ENCODE results near the gene SPIRE1.
"Not testable (repeated sequence)": the region's sequence is repeated elsewhere in the genome, so short reads cannot be mapped to it uniquely, and the experiment has no call there.

The SPIRE1 gene

DNA sequence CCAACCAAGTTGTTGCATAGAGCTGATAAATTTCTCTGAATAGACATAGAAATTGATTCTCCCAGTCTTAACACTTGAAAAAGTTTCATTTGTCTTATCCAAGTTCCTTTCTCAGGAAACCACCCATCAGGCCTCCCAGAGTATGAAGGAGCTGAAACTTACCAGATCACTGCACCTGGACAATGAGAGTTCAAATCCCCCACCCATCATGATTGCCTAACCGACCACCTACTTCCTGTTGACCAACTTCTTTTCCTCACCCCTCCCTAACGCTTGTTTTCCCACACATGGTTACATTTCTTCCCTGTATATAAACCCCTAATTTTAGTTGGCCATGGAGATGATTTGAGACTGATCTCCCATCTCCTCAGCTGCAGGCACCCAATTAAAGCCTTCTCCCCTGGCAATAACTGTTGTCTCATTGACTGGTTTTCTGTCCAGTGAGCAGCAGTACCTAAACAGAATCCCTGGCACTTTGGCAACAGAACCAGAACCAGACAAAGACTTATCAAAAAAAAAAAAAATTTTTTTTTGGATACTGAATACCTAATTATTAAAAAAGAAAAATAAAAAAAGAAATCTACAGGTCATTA, 103.0 kb downstream of the SPIRE1 start:
- H3K9me3 Mint-ChIP-seq: peaks cover 15 to 22% of the 10 kb centered on the region in 2 donors
- no peaks in the 10 kb centered on the region for H3K27me3 Mint-ChIP-seq
- no peak overlapping the region for H3K27ac Mint-ChIP-seq
- H3K4me3 Mint-ChIP-seq: no peak overlapping the region
- ATAC-seq (no peak), DNase-seq (no peak)
- H3K4me1 Mint-ChIP-seq: no peaks in the 10 kb centered on the region

DNA sequence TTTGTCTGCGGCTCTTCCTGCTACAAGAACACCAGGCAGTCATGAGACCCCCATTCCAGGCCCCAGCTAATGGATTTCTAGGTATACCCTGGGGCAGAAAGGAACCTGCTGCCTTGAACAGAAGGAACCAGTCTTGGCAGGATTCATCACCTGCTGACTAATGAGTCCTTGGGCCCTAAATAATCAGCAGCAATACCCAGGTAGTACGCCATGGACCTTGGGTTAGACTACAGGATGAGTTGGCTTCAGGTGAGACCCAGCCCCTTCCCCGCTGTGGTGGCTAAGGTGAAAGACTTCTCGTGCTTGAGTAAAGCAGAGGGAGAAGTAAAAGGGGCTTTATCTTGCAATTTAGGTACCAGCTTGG, 105.0 kb downstream of the SPIRE1 start:
- no peaks in the 10 kb centered on the region for H3K4me1 Mint-ChIP-seq
- no peak for DNase-seq
- H3K27ac Mint-ChIP-seq: no peak overlapping the region
- no peak overlapping the region for H3K4me3 Mint-ChIP-seq
- no peaks in the 10 kb centered on the region for H3K27me3 Mint-ChIP-seq
- H3K9me3 Mint-ChIP-seq: peaks cover 15 to 22% of the 10 kb centered on the region in 2 donors
- no peak for ATAC-seq

DNA sequence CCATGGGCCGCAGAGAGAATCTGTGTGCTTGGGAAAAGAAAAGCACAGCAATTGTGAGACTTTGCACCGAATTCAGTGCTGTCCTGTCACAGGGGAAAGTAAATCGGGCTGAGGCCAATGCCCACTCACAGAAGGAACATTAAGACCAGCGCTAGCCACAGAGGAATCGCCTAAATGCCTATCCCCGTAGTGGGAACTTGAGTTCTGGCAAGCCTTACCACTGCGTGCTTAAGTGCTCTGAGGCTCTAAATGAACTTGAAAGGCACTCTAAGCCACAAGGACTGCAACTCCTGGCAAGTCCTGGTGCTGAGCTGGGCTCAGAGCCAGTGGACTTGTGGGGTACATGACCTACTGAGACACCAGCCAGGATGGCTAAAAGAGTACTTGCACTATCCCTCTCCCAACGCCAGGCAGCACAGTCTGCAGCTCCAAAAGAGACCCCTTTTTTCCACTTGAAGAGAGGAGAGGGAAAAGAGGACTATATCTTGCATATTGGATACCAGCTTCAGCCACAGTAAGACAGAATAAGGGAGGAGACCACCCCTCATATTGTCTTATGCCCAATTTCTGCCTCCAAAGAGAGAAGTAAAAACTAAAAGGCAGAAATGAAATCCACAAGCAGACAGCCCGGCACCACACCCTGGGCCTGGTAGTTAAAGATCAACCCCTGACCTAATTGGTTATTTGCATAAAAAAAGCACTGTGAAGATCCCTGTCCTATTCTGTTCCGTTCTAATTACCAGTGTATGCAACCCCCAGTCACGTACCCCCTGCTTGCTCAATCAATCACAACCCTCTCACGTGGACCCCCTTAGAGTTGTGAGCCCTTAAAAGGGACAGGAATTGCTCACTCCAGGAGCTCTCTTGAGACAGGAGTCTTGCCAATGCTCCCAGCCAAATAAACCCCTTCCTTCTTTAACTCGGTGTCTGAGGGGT, 105.7 kb downstream of the SPIRE1 start:
- not testable (repeated sequence) for H3K4me3 Mint-ChIP-seq, H3K4me1 Mint-ChIP-seq, H3K27ac Mint-ChIP-seq, DNase-seq, ATAC-seq, H3K27me3 Mint-ChIP-seq
- peaks cover 15 to 22% of the 10 kb centered on the region in 2 donors for H3K9me3 Mint-ChIP-seq

DNA sequence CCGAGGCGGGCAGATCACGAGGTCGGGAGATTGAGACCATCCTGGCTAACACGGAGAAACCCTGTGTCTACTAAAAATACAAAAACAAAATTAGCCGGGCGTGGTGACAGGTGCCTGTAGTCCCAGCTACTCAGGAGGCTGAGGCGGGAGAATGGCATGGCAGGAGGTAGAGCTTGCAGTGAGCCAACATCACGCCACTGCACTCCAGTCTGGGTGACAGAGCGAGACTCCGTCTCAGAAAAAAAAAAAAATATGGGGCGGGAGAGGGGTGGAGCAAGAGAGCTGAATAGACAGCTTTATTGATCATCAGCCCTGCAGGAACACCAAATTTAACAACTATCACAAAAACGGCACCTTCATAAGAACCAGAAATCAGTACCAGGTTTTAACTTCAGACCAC, 106.4 kb downstream of the SPIRE1 start:
- not testable (repeated sequence) for H3K4me1 Mint-ChIP-seq, H3K27ac Mint-ChIP-seq
- peaks cover 15 to 22% of the 10 kb centered on the region in 2 donors for H3K9me3 Mint-ChIP-seq

DNA sequence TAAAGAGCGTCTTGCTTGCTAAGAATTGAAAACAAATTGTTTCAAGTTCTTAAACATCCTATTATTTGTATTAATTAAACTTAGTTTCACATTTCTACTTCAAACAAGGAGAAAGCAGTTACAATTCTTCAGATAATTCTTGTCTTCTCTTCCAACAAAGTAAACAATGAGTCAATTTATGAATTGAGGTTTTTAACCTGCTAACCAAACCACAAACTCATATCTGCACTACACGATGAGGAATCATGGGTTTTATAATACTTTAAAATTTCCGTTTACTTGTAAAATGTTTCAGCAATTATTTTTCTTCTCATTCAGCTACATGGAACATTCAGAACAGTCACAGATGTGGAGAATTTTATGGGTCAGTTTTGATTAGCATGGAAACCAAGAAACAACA, 114.2 kb downstream of the SPIRE1 start:
- H3K4me3 Mint-ChIP-seq: no peak overlapping the region
- H3K9me3 Mint-ChIP-seq: peaks cover 6% of the 10 kb centered on the region in 2 donors
- DNase-seq: no peak
- no peak for ATAC-seq
- no peaks in the 10 kb centered on the region for H3K27me3 Mint-ChIP-seq
- H3K4me1 Mint-ChIP-seq: peaks cover 14% of the 10 kb centered on the region
- no peak overlapping the region for H3K27ac Mint-ChIP-seq

More for the DNA sequence above, 106.4 kb downstream of the SPIRE1 start:
- H3K4me3 Mint-ChIP-seq, H3K27me3 Mint-ChIP-seq, ATAC-seq, DNase-seq: not testable (repeated sequence)

DNA sequence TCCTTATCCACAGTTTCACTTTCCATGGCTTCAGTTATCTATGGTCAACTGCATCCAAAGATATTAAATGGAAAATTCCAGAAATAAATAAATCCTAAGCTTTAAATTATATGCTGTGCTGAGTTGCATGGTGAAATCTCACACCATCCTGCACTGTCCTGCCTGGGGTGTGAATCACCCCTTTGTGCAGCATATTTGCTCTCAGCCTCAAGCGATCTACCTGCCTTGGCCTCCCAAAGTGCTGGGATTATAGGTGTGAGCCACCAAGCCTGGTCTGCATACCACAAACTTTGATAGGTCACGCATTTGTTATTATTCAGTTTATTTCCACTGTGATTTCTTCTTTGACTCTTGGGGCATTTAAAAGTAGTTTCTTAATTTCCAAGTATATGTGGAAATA, 117.2 kb downstream of the SPIRE1 start:
- no peaks in the 10 kb centered on the region for H3K27me3 Mint-ChIP-seq
- no peak overlapping the region for H3K27ac Mint-ChIP-seq
- DNase-seq (no peak), ATAC-seq (no peak)
- peaks cover 14% of the 10 kb centered on the region for H3K4me1 Mint-ChIP-seq
- H3K9me3 Mint-ChIP-seq: peaks cover 6% of the 10 kb centered on the region in 2 donors
- H3K4me3 Mint-ChIP-seq: no peak overlapping the region

DNA sequence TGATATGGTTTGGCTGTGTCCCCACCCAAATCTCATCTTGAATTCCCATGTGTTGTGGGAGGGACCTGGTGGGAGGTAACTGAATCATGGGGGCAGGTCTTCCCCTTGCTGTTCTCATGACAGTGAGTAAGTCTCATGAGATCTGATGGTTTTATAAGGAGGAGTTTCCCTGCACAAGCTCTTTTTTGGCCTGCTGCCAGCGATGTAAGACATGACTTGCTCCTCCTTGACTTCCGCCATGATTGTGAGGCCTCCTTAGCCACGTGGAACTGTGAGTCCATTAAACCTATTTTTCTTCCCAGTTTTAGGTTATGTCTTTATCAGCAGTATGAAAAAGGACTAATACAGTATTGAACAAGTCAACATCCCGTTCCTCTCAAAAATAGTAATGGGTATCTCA, 118.7 kb downstream of the SPIRE1 start:
- not testable (repeated sequence) for H3K27ac Mint-ChIP-seq, H3K4me3 Mint-ChIP-seq, H3K27me3 Mint-ChIP-seq, H3K9me3 Mint-ChIP-seq, ATAC-seq, DNase-seq
- H3K4me1 Mint-ChIP-seq: peaks cover 10% of the 10 kb centered on the region

DNA sequence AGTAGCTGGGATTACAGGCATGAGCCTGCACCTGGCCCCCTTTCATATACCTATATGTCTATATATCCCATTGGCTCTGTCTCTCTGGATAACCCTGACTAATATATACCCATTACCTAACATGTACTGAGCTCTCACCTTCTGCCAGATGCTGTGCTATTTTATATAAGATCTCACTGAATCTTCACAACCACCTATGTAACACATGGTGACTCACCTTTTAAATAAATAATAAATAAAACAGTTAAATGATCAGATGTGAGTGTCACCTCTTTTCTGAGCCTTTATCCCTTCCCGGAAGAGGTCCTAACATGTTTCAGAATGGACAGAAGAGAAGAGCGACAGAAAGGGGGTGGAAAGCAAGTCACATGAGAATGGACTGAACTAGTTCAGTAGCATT, 123.1 kb downstream of the SPIRE1 start:
- Mint-ChIP-seq H3K9me3 (no peaks in the 10 kb centered on the region), H3K27me3 (no peaks in the 10 kb centered on the region), H3K27ac (no peak overlapping the region), H3K4me1 (no peaks in the 10 kb centered on the region), H3K4me3 (no peak overlapping the region)
- DNase-seq (no peak), ATAC-seq (no peak)

DNA sequence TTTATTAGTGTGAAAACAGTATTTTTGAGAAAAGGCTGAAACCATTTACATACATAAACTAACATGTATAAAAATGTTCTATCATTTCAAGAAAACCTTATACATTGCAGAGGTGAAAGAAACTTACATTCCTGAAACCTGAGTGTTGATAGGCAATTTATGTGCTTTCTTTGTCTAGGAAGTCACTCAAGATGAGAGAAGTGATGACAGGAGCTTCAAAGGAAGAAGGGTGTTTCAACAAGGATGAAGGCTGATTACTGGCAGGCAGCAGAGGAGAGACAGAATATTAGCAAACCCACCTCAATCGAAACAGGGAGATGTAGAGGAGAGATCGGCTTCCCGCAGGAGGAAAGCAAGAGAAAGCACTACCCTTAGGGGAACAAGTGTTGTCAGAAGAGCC, 125.2 kb downstream of the SPIRE1 start:
- no peak overlapping the region for H3K27ac Mint-ChIP-seq
- H3K4me3 Mint-ChIP-seq: no peak overlapping the region
- DNase-seq (no peak), ATAC-seq (no peak)
- H3K9me3 Mint-ChIP-seq: no peaks in the 10 kb centered on the region
- H3K4me1 Mint-ChIP-seq: no peaks in the 10 kb centered on the region
- H3K27me3 Mint-ChIP-seq: no peaks in the 10 kb centered on the region

DNA sequence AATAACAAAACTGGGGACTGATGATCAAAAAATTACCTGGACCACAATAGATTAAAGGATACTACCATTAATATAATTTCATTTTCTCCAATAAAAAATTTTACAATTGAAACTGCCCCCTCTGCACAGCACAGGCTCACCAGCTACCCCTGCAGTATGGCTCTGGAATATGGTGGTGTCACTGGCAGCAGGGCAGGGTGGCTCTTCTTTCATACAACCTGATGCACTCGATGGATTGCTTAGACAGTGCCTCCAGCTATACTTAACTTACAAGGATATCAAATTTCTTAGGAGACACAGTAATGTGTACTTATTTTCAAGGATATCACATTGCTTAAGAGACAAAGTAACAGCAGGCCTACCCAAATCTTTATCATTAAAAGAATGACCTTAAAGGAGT, 126.2 kb downstream of the SPIRE1 start:
- Mint-ChIP-seq H3K4me1 (no peaks in the 10 kb centered on the region), H3K4me3 (no peak overlapping the region), H3K27me3 (no peaks in the 10 kb centered on the region), H3K9me3 (no peaks in the 10 kb centered on the region), H3K27ac (no peak overlapping the region)
- no peak for DNase-seq
- ATAC-seq: no peak

DNA sequence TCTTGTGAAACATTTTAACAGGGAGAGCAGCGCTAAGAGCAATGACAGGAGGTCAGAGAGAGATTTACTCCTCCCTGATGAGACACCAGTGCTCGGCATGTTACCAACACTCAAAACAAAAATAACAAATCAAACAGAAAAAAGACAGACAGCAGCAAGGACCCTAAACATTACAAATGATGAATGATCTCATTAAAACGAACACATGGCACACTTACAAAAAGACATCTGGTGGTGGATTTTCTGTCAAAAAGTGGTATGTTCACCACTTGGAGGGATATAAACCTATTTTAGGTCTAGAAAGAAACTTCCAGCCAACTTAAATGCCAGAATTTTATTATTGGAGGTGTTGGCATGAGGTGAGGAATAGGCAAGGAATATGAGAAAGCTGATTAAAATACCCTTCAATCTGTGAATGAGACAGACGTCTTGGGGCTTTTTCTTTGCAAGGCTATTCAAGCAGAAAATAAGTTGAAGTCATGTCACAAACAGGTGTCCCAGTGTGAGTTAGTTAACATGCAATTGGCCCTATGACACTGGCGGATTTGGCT, 137.4 kb downstream of the SPIRE1 start:
- ATAC-seq: no peak
- Mint-ChIP-seq H3K27me3 (no peaks in the 10 kb centered on the region), H3K4me1 (no peaks in the 10 kb centered on the region), H3K4me3 (no peak overlapping the region), H3K27ac (no peak overlapping the region), H3K9me3 (no peaks in the 10 kb centered on the region)
- no peak for DNase-seq

DNA sequence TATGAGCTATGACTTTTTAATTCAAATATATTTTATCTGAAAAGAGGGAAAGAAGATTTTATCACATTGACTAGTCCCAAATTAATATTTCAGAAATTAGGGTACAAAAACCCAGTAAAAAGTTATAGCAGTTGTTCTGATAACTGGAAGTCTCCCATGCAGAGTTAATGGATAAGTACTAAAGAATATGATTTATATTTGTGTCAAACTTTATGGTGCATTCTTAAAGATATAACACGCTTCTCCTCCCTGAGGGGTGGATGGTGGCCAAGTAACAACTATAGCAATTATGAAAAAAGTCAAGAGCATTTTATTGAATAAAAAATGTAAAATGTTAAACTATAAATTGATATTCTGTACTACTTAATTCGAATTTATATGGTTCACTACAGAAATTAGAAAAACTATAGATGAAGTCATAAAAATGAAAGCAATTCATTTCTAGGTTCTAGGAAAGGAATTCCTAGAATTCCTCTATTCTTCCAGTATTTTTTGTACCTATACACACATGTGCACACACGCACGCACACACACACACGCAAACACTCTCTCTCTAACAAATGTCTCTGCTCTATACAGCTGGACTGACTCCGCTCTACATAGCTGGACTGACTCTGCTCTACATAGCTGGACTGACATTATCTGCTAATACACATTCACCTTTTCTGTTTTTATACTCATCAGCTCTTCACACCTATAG, 138.9 kb downstream of the SPIRE1 start:
- DNase-seq (no peak), ATAC-seq (no peak)
- Mint-ChIP-seq H3K9me3 (no peaks in the 10 kb centered on the region), H3K4me3 (no peak overlapping the region), H3K27ac (no peak overlapping the region), H3K4me1 (no peaks in the 10 kb centered on the region), H3K27me3 (no peaks in the 10 kb centered on the region)

DNA sequence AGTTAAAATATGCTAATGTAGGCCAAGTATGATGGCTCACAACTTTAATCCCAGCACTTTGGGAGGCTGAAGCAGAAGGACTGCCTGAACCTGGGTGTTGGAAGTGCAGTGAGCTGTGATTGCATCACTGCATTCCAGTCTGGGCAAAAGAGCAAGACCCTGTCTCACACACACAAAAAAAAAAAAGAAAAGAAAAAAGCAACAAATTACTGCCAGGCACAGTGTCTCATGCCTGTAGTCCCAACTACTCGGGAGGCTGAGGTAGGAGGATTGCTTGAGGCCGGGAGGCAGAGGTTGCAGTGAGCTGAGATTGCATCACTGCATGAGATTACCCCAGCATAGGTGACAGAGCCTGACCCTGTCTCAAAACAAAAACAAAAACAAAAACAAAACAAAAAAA, 139.6 kb downstream of the SPIRE1 start:
- Mint-ChIP-seq H3K9me3 (no peaks in the 10 kb centered on the region), H3K4me1 (no peaks in the 10 kb centered on the region), H3K27me3 (no peaks in the 10 kb centered on the region), H3K4me3 (no peak overlapping the region), H3K27ac (no peak overlapping the region)
- no peak for DNase-seq
- no peak for ATAC-seq

DNA sequence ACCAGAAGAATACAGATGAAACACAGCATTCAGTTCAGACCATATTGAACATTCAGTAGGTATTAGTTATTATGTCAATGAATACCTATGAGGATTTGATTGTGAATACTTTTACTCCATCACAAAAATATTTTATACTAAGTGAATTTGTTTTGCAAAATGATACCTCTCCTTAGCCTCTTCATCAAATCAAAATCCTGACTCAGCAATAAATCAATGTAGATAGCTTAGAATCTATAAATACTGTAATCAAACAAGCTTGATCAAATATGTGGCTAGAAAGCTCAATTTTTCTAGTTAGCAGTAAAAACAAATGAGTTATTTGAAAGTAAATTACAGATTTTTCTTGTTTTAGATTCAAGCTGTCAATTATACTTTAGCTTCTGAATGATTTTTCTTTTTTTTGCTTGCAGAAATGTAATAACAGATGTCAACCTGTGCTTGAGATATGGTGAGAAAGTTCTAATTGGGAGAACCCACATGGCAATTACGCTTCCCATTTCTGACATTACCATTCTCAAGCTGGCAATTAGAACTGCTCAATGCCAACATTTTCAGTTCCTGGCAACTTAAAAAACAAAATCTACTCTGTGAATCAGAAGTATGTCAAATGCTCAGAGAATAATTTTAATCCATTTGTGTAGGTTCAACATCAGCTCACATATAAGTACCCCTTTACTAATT, 140.6 kb downstream of the SPIRE1 start:
- Mint-ChIP-seq H3K27me3 (no peaks in the 10 kb centered on the region), H3K4me3 (no peak overlapping the region), H3K4me1 (no peaks in the 10 kb centered on the region), H3K27ac (no peak overlapping the region), H3K9me3 (no peaks in the 10 kb centered on the region)
- DNase-seq (no peak), ATAC-seq (no peak)

DNA sequence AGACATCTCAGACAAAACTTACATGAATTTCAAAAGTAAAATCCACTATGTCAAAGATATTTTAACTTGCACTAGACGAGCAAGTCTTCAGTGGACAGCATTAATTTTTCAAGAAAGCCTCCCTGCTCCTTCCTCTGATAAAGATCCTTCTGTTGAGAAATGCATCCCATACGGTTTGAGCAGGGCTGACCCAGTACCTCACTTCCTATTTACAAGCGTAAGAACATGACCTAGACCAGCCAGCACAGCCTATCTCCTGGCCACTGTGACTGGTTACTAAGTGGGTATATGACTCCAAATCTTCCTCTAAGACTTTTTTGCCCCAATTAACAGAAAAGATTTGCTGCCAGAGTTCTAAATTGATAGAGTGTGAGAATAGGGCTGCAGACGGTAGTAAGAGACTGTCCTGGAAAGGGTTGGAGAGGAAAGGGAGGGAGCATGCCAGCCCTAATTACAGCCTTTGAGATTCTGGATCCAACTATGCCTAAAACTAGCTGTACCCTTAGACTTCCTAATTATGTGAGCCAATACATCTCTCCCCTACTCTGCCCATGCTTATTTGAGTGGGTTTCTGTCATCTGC, 141.8 kb downstream of the SPIRE1 start:
- Mint-ChIP-seq H3K4me1 (no peaks in the 10 kb centered on the region), H3K27ac (no peak overlapping the region), H3K27me3 (no peaks in the 10 kb centered on the region), H3K9me3 (no peaks in the 10 kb centered on the region), H3K4me3 (no peak overlapping the region)
- no peak for DNase-seq
- no peak for ATAC-seq
